Erythroblast (primary cell): ENCODE results near the gene SHLD1.
A peak's percentile ranks its signal among the peaks of the same experiment; 100 is the strongest.
"Not testable (repeated sequence)": the region's sequence is repeated elsewhere in the genome, so short reads cannot be mapped to it uniquely, and the experiment has no call there.

Experiments used
- DNase-seq, 2 experiments: peaks; one replicate each; lab custom pipeline; 2025; lab: John Stamatoyannopoulos, UW
- GATA1 ChIP-seq: IDR thresholded peaks from 2 replicates; pipeline ENCODE4 v1.6.1; 2011; ENCODE audit warnings: low read depth, mild to moderate bottlenecking, control low read depth, low read length, moderate library complexity
- POLR2A ChIP-seq: IDR thresholded peaks from 2 replicates; pipeline ENCODE4 v1.6.1; 2011; ENCODE audit warnings: mild to moderate bottlenecking, low read length

The SHLD1 gene

GRCh38 chr20:5781798-5782750, 31.9 kb downstream of the SHLD1 start:
- DNase-seq = peak; percentile 18 to 46
- TF ChIP-seq POLR2A (no peak), GATA1 (no peak)

GRCh38 chr20:5784735-5785134, 34.5 kb downstream of the SHLD1 start:
- peak; percentile 94 to 96 for DNase-seq
- TF ChIP-seq GATA1 (peak; percentile 62), POLR2A (no peak)

DNA sequence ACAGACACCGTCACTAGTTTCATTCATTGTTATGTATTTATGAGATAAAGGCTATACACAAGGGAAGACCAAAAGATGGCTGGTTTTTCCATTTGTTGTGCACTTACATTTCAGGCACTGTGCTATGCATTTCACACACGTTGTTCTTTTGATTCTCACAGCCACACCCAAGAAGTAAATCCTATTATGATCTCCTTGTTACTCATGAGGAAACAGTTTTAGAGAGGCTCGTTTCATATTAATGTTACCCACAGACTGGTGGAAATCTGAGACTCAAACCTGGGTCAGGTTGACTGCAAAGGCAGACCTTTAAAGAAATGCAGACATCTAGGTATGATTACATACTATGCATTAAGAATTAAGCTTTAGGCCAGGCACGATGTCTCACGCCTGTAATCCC, 34.9 kb downstream of the SHLD1 start:
- DNase-seq = no peak
- no peak for TF ChIP-seq POLR2A
- no peak for TF ChIP-seq GATA1

DNA sequence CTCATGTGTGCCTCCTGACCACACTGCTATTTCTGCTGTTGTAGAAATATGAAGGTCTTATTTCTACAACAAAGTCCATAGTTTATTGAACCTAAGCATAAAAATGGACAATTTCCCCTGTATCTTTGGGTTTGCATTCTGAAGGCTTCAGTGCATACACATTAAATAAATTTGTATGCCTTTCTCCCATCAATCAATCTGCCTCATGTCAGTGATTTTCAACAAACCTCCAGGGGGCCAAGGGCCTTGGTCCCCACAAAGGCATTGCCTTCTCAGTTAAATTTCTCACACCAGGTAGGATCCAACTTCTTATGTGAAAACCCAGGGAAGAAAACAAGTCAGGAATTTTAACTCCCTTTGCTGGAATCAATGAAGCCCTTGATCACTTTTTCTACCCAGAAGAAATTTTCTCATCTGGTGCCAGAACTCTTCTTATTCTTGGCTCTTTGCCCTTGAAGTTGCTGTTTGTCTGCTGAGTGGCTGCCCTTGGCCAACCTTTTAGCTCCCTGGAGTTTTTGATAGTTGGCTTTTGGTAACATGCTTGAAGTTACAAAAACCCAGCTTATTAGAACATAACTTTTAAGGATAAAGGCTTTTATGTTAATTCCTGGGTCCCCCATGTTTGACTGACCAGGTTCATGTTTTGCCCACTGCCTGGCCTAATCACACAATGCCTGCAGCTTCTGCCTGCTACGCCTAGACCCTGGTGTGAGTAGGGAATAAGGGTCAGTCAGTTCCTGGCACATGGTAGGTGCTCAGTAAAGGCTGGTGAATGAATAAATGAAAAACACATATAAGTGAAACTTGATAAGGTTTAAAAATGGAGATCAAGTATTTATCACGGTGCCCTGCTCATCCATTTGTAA, 37.0 kb downstream of the SHLD1 start:
- peak; percentile 75 to 79 for DNase-seq

GRCh38 chr20:5787796-5788165, 37.6 kb downstream of the SHLD1 start:
- DNase-seq = peak in 1 of 2 experiments; percentile 52
- TF ChIP-seq GATA1 (no peak), POLR2A (no peak)

More for the DNA sequence above, 37.0 kb downstream of the SHLD1 start:
- no peak for TF ChIP-seq GATA1
- TF ChIP-seq POLR2A = no peak

- no peak for TF ChIP-seq POLR2A
- TF ChIP-seq GATA1 = no peak
- DNase-seq = peak; percentile 93 to 96
Measured at GRCh38 chr20:5788385-5788895, 38.2 kb downstream of the SHLD1 start.

GRCh38 chr20:5789827-5790226, 39.6 kb downstream of the SHLD1 start:
- no peak for TF ChIP-seq POLR2A
- TF ChIP-seq GATA1 = no peak
- no peak for DNase-seq

DNA sequence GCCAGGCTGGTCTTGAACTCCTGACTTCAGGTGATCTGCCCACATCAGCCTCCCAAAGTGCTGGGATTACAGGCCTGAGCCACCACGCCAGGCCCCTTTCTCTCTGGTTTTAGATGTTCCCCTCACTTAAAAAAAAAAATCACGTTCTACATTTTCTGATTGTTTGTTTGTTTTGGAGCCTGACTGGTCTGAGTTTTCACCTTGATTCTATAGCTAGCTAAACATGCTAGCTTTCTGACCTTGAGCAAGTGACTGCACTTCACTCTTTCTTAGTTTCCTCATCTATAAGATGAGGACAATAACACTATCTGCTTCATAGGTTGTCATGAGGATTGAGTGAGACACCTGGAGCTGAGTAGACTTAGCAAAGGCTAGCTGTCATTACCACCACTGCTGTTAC, 43.7 kb downstream of the SHLD1 start:
- DNase-seq = no peak
- no peak for TF ChIP-seq GATA1

DNA sequence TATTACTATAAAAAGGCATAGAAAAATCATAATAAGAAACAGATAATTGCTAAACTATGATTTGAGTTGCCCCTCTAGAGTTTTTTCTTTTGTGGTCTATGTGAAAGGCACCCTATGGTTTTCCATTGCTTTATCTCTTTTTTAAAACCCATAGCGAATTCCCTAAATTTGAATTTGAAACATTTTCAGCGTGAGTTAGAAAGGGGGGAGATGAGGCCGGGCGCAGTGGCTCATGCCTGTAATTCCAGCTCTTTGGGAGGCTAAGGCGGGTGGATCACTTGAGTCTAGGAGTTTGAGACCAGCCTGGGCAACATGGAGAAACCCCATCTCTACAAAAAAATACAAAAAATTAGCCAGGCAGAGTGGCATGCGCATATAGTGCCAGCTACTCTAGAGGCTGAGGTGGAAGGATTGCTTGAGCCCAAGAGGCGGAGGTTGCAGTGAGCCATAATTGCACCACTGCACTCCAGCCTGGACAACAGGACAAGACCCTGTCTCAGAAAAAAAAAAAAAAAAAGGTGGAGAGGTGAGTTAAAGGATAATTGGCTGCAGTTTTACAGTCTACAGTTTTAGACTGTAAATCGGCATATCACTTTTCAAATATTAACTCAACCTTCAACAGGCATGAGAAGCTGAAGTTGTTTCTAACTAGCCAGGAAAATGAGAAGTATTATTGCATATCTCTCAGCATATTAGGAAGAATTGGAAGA, 46.3 kb downstream of the SHLD1 start:
- DNase-seq = no peak
- TF ChIP-seq POLR2A (no peak), GATA1 (no peak)

DNA sequence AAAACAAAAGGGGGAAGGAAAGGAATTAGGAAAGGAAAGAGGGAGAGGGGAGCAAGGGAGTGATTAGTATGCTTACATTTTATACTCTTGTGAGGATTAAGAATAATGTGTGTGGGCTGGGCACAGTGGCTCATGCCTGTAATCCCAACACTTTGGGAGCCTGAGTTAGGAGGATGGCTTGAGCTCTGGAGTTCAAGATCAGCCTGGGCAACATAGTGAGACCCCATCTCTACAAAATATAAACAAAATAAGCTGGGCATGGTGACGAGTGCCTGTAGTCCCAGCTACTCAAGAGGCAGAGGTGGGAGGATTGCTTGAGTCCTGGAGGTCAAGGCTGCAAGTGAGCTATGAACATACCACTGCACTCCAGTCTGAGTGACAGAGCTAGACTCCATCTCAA, 47.0 kb downstream of the SHLD1 start:
- no peak for DNase-seq
- no peak for TF ChIP-seq GATA1
- no peak for TF ChIP-seq POLR2A

DNA sequence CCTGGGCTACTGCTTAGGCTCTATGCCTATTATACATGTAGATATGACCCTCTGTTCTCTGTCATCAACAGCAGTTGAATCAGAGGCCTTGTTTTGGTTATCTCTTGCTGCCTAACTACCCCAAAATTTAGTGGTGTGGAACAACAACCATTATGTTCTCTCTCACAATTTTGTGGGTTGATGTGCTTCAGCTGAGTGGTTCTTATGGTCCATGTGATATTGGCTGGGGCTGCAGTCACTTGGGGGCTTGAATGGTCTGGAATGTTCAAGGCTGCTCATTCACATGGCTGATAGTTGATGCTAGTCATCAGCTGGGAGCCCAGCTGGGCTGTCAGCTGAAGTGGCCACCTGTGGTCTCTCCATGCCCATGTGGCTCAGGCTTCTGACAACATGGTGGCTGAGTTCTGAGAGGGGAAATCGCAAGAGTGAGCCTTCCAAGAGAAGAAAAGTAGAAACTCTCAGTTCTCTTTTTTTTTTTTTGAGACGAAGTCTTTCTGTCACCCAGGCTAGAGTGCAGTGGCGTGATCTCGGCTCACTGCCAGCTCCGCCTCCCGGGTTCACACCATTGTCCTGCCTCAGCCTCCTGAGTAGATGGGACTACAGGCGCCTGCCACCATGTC, 47.8 kb downstream of the SHLD1 start:
- DNase-seq = no peak
- TF ChIP-seq GATA1 = no peak
- no peak for TF ChIP-seq POLR2A

- DNase-seq = not testable (repeated sequence)
Measured at GRCh38 chr20:5803754-5804303, 53.6 kb downstream of the SHLD1 start.
